CD4-positive, alpha-beta T cell treated with Interleukin-15 for 1 hour (primary cell): ENCODE measurements around the gene KCNJ6.
"Not testable (repeated sequence)": the region's sequence is repeated elsewhere in the genome, so short reads cannot be mapped to it uniquely, and the experiment has no call there.

Source experiments
- DNase-seq: peaks from one replicate; pipeline ENCODE4 v3.0.0-alpha.2; 2020

KCNJ6 gene

DNA sequence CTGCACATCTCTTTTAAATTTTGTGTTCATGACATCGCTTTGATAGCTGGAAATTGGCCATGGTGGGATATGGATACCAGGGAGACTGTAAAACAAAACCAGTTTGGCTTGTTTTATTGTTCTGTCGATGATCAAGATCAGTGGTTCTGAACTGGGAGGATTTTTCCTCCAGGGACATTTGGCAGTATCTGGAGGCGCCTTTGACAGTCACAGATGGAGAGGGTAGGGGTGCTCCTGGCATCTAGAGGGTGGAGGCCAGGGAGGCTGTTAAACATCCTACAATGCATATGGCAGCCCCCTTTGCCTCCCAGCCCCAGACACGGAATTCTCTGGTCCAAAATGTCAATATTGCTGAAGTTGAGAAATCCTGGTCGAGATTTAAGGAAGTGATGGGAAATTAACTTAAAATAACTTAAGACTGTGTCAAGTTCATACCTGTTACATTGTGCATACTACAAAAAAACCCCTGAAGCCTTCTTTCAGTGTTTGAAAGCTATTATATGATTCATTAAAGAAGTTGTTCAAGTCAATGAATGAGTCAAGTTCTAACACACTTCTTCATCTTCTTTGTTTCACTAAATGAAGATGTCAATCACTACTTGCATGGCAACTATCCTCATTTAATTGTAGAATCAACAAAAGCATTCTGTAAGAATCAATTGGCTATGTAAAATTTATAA is 150.9 kb downstream of the KCNJ6 start:
- no peak for DNase-seq

DNA sequence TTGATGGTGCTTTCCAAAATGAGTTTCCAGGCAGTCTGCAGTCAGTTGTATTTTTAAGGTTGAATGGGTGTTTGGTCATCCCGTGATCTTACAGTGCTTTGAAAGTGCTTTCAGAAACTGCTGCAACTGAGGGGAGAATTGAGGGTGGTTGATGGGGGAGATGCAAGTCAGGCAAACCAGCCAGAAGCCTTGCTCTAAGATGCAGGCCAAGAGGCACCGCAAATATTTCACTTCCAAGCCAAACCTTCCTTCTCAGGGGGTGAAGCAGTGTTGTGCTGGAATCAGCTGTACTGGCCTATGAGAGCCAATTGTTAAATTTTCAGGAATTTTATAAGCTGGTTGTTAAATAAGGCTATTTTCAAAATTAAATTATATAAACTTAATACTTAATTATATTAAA is 151.6 kb downstream of the KCNJ6 start:
- DNase-seq = no peak

DNA sequence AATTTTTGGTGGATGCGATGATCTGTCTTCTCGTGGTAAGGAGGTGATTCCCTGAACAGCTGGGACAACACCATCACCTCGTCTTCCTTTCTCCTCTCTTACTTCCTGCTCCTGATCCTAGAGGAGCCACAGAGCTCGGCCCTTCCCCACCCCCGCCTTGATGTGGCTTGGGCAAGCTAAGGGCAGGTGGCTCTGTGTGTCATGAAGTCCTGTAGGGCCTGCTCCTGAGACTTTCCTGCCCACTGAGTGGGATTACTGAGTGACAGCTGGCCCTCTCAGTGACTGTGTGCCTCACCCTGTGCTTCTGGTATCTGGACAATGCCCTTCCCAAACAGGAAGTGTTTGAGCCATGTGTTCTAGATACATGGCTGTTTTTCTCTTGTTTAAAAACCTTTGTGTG is 153.0 kb downstream of the KCNJ6 start:
- no peak for DNase-seq

GRCh38 chr21:37762606-37763005 is 153.7 kb downstream of the KCNJ6 start:
- no peak for DNase-seq

- DNase-seq = not testable (repeated sequence)
Measured at GRCh38 chr21:37761406-37761805, 154.9 kb downstream of the KCNJ6 start.

DNA sequence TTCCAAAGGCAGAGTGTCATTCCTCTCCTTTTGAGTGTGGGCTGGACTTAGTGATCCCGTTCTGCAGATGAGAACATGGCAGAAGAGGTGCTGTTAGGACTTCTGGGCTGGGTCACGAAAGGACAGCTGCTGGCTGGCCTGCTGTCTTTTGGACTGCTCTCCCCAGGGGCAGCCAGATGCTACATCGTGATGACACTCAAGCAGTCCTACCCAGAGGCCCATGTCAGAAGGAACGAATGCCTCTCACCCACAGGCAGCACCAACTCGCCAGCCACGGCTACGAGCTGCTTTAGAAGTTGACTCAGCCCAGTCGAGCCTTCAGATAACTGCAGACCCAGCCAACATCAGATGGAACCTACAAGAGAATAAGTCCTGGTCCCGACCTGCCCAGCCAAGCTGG is 156.5 kb downstream of the KCNJ6 start:
- DNase-seq = no peak

GRCh38 chr21:37758982-37759381 is 157.3 kb downstream of the KCNJ6 start:
- DNase-seq = peak; percentile 21

- DNase-seq = no peak
Measured at GRCh38 chr21:37757606-37758376, 158.5 kb downstream of the KCNJ6 start.

DNA sequence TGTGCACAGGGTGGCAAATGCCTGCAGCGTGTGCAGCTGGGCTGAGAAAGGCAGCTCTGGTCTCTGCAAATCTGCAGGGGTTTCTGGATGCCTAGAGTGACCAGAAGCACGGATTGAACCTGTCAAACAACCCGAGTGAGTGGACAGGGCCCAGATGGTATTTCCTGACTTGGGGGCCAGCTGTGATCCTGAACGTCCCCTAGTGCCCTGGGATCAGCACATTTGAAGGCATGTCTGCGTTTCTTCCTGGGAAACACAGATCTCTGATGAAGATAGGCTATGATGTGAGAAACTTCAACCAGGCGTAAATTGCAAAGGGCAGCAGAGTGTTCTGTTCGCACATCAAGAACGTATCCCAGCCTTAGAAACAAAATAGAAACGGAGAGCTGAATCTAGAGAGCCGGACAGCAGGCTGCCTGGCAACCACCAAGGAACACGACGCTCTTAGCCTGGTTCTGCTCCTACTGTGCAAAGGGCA is 163.1 kb downstream of the KCNJ6 start:
- DNase-seq = no peak

- no peak for DNase-seq
Measured at GRCh38 chr21:37751268-37751975, 164.8 kb downstream of the KCNJ6 start.

GRCh38 chr21:37749132-37749531 is 167.1 kb downstream of the KCNJ6 start:
- no peak for DNase-seq

GRCh38 chr21:37748351-37748750 is 167.9 kb downstream of the KCNJ6 start:
- no peak for DNase-seq

GRCh38 chr21:37746849-37747248 is 169.4 kb downstream of the KCNJ6 start:
- DNase-seq = no peak

- no peak for DNase-seq
Measured at GRCh38 chr21:37744551-37744950, 171.7 kb downstream of the KCNJ6 start.

DNA sequence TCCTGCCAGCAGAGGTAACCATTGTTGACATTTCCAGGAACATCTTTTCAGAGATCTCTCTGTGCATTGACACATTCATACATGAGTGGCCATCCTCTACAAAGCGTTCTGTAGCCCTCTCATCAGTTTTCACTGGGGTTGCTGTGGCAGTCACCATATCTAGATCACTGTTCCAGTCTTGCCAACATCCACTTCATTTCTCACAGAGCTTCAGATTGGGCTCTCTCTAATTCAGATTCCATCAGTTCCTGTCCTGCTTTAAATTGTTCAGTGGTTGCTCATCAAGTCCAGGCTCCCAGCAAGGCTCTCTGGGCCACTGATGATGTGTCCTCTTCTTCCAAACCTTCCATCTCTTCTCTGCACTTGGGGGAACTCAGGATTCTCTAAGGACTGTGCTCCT is 173.7 kb downstream of the KCNJ6 start:
- no peak for DNase-seq

- no peak for DNase-seq
Measured at GRCh38 chr21:37742115-37742514, 174.1 kb downstream of the KCNJ6 start.

DNA sequence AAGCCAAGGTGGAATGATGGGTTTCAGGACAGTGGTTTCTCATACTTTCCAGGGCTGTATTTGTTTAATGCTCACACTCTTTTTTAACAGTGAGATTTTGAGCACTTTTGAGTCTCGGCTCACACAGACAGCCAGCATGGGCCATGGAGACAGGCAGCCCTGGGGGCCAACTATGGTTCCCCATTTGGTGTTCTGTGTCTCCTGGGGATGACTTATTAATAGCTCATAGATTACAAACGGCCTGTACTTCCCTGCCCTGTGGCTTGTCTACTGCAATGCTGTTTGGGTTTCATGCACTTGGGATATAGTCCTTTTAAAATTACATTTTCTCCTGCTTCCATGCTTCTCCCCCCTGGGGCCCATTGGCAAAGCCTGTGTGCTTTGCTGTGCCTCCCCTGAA is 178.3 kb downstream of the KCNJ6 start:
- DNase-seq = no peak

DNA sequence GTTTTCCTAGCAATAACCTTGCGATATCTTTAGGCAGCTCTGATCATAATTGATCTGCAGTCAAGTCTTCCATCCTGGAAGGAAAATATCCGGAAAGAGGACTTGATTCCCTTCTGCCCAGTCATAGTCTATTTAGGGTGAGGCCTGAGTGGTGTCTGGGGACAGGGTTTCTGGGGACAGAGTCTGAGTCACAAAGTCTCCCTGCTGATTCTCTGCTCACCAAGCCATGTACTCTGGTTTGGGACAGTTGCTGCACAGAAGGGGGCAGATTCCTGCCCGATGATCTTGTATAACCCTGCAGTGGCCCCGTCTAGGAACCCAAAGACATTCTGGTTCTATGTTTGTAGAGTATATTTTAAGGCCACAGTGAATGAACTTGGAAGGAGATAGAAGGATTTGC is 178.8 kb downstream of the KCNJ6 start:
- no peak for DNase-seq

DNA sequence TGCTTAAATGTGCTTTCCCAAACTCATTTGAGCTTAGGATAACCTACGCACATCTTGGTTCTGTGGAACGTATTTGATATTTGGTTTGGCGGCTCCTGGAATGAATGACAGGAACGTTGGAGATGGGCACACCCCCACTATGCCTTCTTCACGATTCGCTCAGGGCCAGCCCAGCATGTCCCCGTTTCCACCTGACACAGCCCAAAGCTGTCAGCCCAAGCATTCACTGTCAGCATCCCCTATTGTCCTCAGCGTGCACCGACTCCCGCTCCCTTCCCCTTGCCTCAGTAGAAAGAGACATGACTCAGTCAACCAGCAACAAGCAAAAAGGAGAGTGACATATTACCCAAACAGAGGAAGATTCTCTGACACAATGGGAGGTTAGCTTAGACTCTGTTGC is 181.4 kb downstream of the KCNJ6 start:
- no peak for DNase-seq

GRCh38 chr21:37732927-37733326 is 183.3 kb downstream of the KCNJ6 start:
- no peak for DNase-seq

DNA sequence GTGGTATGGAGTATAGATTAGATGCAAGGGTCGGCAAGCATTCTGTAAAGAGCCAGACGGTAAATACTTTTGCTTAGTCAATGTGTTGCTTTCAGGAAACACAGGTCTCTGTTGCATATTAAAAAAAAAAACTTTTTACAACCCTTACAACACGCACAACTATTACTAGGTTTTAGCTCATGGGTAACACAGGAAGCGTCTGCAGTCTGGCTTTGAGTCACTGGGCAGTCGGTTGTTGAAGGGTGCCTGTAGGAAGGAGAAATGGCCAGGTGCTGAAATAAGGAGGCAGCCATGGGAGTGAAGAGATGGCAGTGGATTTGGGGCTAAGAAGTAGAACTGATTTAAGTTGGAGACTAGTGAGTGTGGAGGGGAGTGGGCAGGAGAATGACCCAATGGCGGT is 192.1 kb downstream of the KCNJ6 start:
- no peak for DNase-seq

DNA sequence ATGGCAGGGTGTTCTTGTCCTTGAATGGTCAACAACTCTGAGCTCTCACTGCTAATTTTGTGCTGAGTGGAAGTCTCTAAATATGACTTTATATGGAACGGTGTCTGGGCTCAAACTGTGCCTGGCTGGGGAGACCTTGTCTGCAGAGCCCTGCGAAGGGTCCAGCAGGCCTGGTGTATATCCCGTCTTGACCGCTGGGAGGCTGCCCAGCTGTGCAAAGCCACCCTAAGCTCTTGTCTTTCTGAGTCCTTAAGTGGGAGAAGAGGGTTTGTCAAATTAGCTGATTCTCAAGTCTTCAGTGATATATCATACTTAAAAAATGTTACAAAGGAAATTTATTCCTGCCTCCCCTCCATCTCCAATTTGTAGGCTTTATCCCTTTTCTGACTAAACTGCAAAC is 198.7 kb downstream of the KCNJ6 start:
- DNase-seq = no peak

- DNase-seq = not testable (repeated sequence)
Measured at GRCh38 chr21:37712569-37712934, 203.7 kb downstream of the KCNJ6 start.
